Neural cell (in vitro differentiated cells): ENCODE measurements around the gene RASGEF1C.

Source experiments
- POLR2AphosphoS5 ChIP-seq: IDR thresholded peaks from 2 replicates; pipeline ENCODE4 v1.6.1; 2012
- SMC3 ChIP-seq: fragments of 450-650 bp; conservative IDR thresholded peaks from 2 replicates; pipeline ENCODE4 v1.6.1; 2014; ENCODE audit warnings: antibody characterized with exemption, mild to moderate bottlenecking, moderate library complexity; ENCODE audit not compliant: poor library complexity
- TF ChIP-seq, protein P1 (sequence below): fragments of 450-650 bp; IDR thresholded peaks from 2 replicates; pipeline ENCODE4 v1.5.1; 2014; ENCODE audit warnings: antibody characterized with exemption, mild to moderate bottlenecking, moderate library complexity; ENCODE audit not compliant: poor library complexity, severe bottlenecking

DNA sequence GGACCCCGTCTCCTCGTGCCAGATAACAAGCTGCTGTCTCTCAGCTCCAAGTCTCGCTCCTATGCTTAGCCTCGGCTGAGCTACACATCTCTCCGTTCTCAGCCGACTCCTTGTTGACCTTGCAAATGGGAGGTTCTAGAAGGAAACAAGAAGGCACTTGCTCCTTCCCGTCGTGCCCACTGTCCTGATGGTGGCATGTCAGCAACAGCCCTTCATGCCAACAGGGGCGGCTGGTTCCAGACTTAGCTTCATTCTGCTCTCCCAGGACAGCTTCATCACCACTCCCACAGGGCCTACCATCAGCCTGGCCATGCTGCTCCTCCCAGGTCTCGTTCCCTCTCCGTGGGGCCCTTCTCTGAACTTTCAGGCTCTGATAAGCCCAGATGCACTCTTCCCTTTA lies 13.0 kb upstream of the RASGEF1C start:
- TF ChIP-seq SMC3 (no peak), POLR2AphosphoS5 (no peak)
- TF ChIP-seq, protein P1, sequence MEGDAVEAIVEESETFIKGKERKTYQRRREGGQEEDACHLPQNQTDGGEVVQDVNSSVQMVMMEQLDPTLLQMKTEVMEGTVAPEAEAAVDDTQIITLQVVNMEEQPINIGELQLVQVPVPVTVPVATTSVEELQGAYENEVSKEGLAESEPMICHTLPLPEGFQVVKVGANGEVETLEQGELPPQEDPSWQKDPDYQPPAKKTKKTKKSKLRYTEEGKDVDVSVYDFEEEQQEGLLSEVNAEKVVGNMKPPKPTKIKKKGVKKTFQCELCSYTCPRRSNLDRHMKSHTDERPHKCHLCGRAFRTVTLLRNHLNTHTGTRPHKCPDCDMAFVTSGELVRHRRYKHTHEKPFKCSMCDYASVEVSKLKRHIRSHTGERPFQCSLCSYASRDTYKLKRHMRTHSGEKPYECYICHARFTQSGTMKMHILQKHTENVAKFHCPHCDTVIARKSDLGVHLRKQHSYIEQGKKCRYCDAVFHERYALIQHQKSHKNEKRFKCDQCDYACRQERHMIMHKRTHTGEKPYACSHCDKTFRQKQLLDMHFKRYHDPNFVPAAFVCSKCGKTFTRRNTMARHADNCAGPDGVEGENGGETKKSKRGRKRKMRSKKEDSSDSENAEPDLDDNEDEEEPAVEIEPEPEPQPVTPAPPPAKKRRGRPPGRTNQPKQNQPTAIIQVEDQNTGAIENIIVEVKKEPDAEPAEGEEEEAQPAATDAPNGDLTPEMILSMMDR = no peak
